Fibroblast of mammary gland (primary cell): Measurements from ENCODE around the gene EEPD1.
A peak's percentile ranks its signal among the peaks of the same experiment; 100 is the strongest.

Experiments used
- DNase-seq: peaks from one replicate; pipeline ENCODE4 v3.0.0-alpha.2; 2010; ENCODE audit warnings: low read depth
- H3K4me3 ChIP-seq: 2 replicates; pipeline ENCODE4 v1.5.1; 2011; ENCODE audit warnings: low read depth, mild to moderate bottlenecking, low read length, moderate library complexity; ENCODE audit not compliant: control insufficient read depth
- CTCF ChIP-seq: conservative IDR thresholded peaks from 2 replicates; pipeline ENCODE4 v1.5.1; 2011; ENCODE audit warnings: low read depth, low read length, inconsistent platforms; ENCODE audit not compliant: control insufficient read depth, insufficient read depth

The EEPD1 gene

GRCh38 chr7:36224934-36225858 is 72.1 kb downstream of the EEPD1 start:
- DNase-seq: peak; percentile 23
- no peak for TF ChIP-seq CTCF

GRCh38 chr7:36226151-36226550 is 73.1 kb downstream of the EEPD1 start:
- no peak overlapping the region for H3K4me3 ChIP-seq
- TF ChIP-seq CTCF: no peak
- DNase-seq: no peak

More at GRCh38 chr7:36224934-36225858, 72.1 kb downstream of the EEPD1 start:
- no peak overlapping the region for H3K4me3 ChIP-seq

GRCh38 chr7:36227223-36227622 is 74.2 kb downstream of the EEPD1 start:
- no peak overlapping the region for H3K4me3 ChIP-seq
- TF ChIP-seq CTCF: no peak
- peak; percentile 68 for DNase-seq

- H3K4me3 ChIP-seq: no peak overlapping the region
- no peak for TF ChIP-seq CTCF
- no peak for DNase-seq
These were observed 75.0 kb downstream of the EEPD1 start for GRCh38 chr7:36228039-36228438.

GRCh38 chr7:36231406-36231805 is 78.4 kb downstream of the EEPD1 start:
- no peak overlapping the region for H3K4me3 ChIP-seq
- TF ChIP-seq CTCF: no peak
- DNase-seq: no peak

GRCh38 chr7:36232555-36232954 is 79.5 kb downstream of the EEPD1 start:
- TF ChIP-seq CTCF: no peak
- no peak for DNase-seq
- H3K4me3 ChIP-seq: no peak overlapping the region
